ENCODE measurements around the gene CCDC7. TPM values are rescaled to one million over a fixed set of nuclear protein-coding genes. Genes with fewer than 3 reads are reported as not detected.

The CCDC7 gene
- total and polyA plus RNA-seq, 12 donors, result 1.8 to 31.2 (median 16.9) TPM

GRCh38 chr10:32680803-32681557, 235.0 kb downstream of the CCDC7 start:
- TF ChIP-seq POLR2A (IDR thresholded peaks at IDR 0.05) (no peak), CTCF (IDR thresholded peaks at IDR 0.05) (no peak)
- no peaks in the 10 kb centered on the region for H3K27me3 ChIP-seq
- H3K9me3 ChIP-seq (replicated peaks in 1 of 3), result peaks cover 0 to 6% (median 0%) of the 10 kb centered on the region in 3 donors
- H3K27ac ChIP-seq, result no peak overlapping the region
- 81 to 93% (median 88%) methylated on average over 4 of the region's 4 CpGs for WGBS, 4 donors
- H3K4me3 ChIP-seq, result no peak overlapping the region
- H3K36me3 ChIP-seq (replicated peaks in 1 of 2), result no peaks in the 10 kb centered on the region
- H3K4me1 ChIP-seq (replicated peaks in 1 of 2), result no peaks in the 10 kb centered on the region
- no peak for DNase-seq
- intact Hi-C loops (cut with DNase I), result no loop called here

- Histone ChIP-seq H3K27ac (no peak overlapping the region), H3K4me3 (no peak overlapping the region), H3K36me3 (replicated peaks in 1 of 2) (no peaks in the 10 kb centered on the region), H3K27me3 (no peaks in the 10 kb centered on the region), H3K4me1 (replicated peaks in 1 of 2) (no peaks in the 10 kb centered on the region), H3K9me3 (replicated peaks in 1 of 3) (no peaks in the 10 kb centered on the region)
- intact Hi-C loops (cut with DNase I), result no loop called here
- 96 to 100% (median 98%) methylated on average over 2 of the region's 2 CpGs; no CpG with 5 or more reads in 1 of the 4 donors for WGBS, 4 donors
- DNase-seq, result no peak
- TF ChIP-seq CTCF (IDR thresholded peaks at IDR 0.05), result no peak
- no peak for TF ChIP-seq POLR2A (IDR thresholded peaks at IDR 0.05)
Measured at GRCh38 chr10:32684291-32684690, 238.4 kb downstream of the CCDC7 start.

GRCh38 chr10:32687116-32687515, 241.2 kb downstream of the CCDC7 start:
- no peaks in the 10 kb centered on the region for H3K9me3 ChIP-seq (replicated peaks in 1 of 3)
- intact Hi-C loops (cut with DNase I), result no loop called here
- no peak overlapping the region for H3K27ac ChIP-seq
- no peak overlapping the region for H3K4me3 ChIP-seq
- no peaks in the 10 kb centered on the region for H3K4me1 ChIP-seq (replicated peaks in 1 of 2)
- no peak for DNase-seq
- TF ChIP-seq CTCF (IDR thresholded peaks at IDR 0.05), result no peak
- no peak for TF ChIP-seq POLR2A (IDR thresholded peaks at IDR 0.05)
- no peaks in the 10 kb centered on the region for H3K36me3 ChIP-seq (replicated peaks in 1 of 2)
- no peaks in the 10 kb centered on the region for H3K27me3 ChIP-seq

- no peak overlapping the region for H3K4me3 ChIP-seq
- no peaks in the 10 kb centered on the region for H3K9me3 ChIP-seq (replicated peaks in 1 of 3)
- H3K36me3 ChIP-seq (replicated peaks in 1 of 2), result no peaks in the 10 kb centered on the region
- no peaks in the 10 kb centered on the region for H3K27me3 ChIP-seq
- no peak for DNase-seq
- no peaks in the 10 kb centered on the region for H3K4me1 ChIP-seq (replicated peaks in 1 of 2)
- no peak overlapping the region for H3K27ac ChIP-seq
- TF ChIP-seq POLR2A (IDR thresholded peaks at IDR 0.05) (no peak), CTCF (IDR thresholded peaks at IDR 0.05) (no peak)
- 78 to 90% (median 79%) methylated on average over 2 of the region's 2 CpGs for WGBS, 4 donors
- intact Hi-C loops (cut with DNase I), result no loop called here
Measured at GRCh38 chr10:32687546-32687945, 241.6 kb downstream of the CCDC7 start.

Measured in adrenal gland (tissue), 12 donors.